Upper lobe of right lung (tissue), 1 donor: Measurements from ENCODE around the gene KAT8. TPM values are rescaled to one million over a fixed set of nuclear protein-coding genes. Genes with fewer than 3 reads are reported as not detected.

Experiments used
- ATAC-seq: fragments of 200-7000 bp; cut with Tn5 transposase; one replicate; pipeline ENCODE4 v1.9.1; 2020; ENCODE audit warnings: mild to moderate bottlenecking, moderate library complexity
- DNase-seq: peaks from one replicate; pipeline ENCODE4 v3.0.0-alpha.2; 2020
- H3K27ac ChIP-seq: fragments of 200-600 bp; one replicate; pipeline ENCODE4 v1.8.0; 2022
- H3K27me3 ChIP-seq: fragments of 200-600 bp; one replicate; pipeline ENCODE4 v1.8.0; 2022; ENCODE audit warnings: mild to moderate bottlenecking
- H3K36me3 ChIP-seq: fragments of 200-600 bp; one replicate; pipeline ENCODE4 v1.8.0; 2022
- H3K4me1 ChIP-seq: fragments of 200-600 bp; one replicate; pipeline ENCODE4 v1.8.0; 2022
- H3K4me3 ChIP-seq: fragments of 200-600 bp; one replicate; pipeline ENCODE4 v1.8.0; 2022; ENCODE audit warnings: mild to moderate bottlenecking
- H3K9me3 ChIP-seq: fragments of 200-600 bp; one replicate; pipeline ENCODE4 v1.8.0; 2022
- intact Hi-C: fragments of 100-400 bp; cut with DNase I; formaldehyde crosslinking; loops from one replicate; pipeline ENCODE4 v1.11.0; 2022
- total RNA-seq: library from RNA; stranded (reverse); fragmentation: NEBNext Ultra II Directional; extraction: Animal tissue kit (Norgen Biotek cat#: 25700); gene quantifications from one replicate; pipeline ENCODE4 v1.2.1, GENCODE V29; 2021
- TF ChIP-seq, protein P1 (sequence below): fragments of 200-600 bp; IDR thresholded peaks from one replicate; pipeline ENCODE4 v1.8.0; 2022; ENCODE audit warnings: antibody characterized with exemption
- donor health status: DM: no; HTN: yes; CAD: no; lungs with severe emphysema.

KAT8 gene
- total RNA-seq, 1 donor from 2014 or later, result 80.4 TPM

DNA sequence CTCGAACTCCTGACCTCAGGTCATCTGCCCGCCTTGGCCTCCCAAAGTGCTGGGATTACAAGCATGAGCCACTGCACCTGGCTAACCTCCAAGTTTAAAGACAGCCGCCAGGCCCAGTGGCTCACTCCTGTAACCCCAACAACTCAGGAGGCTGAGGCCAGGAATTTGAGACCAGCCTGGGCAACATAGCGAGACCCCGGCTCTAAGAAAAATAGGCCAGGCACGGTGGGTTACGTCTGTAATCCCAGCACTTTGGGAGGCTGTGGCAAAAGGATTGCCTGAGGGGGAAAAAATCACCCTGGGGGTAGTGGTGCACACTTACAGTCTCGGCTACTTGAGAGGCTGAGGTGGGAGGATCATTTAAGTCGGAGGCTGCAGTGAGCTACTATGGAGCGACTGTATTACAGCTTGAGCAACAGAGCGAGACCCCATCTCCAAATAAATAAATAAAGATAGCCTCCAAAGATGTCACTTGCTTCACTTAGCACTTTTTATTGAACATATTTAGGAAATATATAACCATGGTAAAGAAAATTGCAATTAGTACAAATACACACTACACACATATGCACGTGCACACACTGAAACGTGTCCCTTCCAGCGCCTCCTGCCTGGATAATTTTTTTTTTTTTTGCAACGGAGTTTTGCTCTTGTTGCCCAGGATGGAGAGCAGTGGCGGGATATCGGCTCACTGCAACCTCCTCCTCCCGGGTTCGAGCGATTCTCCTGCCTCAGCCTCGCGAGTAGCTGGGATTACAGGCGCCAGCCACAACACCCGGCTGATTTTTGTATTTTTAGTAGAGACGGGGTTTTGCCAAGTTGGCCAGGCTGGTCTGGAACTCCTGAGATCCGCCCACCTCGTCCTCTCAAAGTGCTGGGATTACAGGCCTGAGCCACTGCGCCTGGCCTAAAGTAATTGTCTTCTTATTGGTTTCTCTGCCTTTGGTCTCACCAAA is 10.7 kb upstream of the KAT8 start:
- intact Hi-C loops, result no loop called here
- DNase-seq, result no peak
- H3K27me3 ChIP-seq, result no peaks in the 10 kb centered on the region
- no peaks in the 10 kb centered on the region for H3K9me3 ChIP-seq
- TF ChIP-seq, protein P1, sequence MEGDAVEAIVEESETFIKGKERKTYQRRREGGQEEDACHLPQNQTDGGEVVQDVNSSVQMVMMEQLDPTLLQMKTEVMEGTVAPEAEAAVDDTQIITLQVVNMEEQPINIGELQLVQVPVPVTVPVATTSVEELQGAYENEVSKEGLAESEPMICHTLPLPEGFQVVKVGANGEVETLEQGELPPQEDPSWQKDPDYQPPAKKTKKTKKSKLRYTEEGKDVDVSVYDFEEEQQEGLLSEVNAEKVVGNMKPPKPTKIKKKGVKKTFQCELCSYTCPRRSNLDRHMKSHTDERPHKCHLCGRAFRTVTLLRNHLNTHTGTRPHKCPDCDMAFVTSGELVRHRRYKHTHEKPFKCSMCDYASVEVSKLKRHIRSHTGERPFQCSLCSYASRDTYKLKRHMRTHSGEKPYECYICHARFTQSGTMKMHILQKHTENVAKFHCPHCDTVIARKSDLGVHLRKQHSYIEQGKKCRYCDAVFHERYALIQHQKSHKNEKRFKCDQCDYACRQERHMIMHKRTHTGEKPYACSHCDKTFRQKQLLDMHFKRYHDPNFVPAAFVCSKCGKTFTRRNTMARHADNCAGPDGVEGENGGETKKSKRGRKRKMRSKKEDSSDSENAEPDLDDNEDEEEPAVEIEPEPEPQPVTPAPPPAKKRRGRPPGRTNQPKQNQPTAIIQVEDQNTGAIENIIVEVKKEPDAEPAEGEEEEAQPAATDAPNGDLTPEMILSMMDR, result no peak
- peaks cover 20% of the 10 kb centered on the region for H3K4me1 ChIP-seq
- H3K36me3 ChIP-seq, result peaks cover 22% of the 10 kb centered on the region
- H3K27ac ChIP-seq, result no peak overlapping the region
- H3K4me3 ChIP-seq, result no peak overlapping the region
- ATAC-seq, result no peak

DNA sequence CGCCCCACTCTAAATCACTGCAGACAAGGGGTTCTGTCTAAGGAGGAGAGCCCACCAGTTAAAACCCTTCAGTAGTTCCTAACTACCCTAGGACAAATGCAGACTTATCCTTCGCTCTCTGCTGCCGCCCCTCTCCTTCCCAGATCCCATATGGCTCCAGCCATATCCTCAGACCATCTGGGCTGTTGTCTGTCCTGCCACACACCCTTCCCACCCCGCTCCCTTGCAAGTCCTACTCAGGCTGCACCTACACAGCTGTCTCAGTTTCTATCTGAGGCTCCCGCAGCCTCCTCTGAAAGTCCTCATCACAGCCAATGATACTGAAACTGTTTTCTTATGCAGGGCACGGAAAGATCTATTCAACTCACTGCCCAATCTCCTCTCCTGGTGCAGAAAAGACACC is 10.0 kb upstream of the KAT8 start:
- Histone ChIP-seq H3K27ac (no peak overlapping the region), H3K4me3 (no peak overlapping the region), H3K9me3 (no peaks in the 10 kb centered on the region), H3K36me3 (peaks cover 29% of the 10 kb centered on the region), H3K27me3 (no peaks in the 10 kb centered on the region), H3K4me1 (peaks cover 20% of the 10 kb centered on the region)
- ATAC-seq (no peak), DNase-seq (no peak)
- TF ChIP-seq, protein P1, result no peak
- intact Hi-C loops, result no loop called here

DNA sequence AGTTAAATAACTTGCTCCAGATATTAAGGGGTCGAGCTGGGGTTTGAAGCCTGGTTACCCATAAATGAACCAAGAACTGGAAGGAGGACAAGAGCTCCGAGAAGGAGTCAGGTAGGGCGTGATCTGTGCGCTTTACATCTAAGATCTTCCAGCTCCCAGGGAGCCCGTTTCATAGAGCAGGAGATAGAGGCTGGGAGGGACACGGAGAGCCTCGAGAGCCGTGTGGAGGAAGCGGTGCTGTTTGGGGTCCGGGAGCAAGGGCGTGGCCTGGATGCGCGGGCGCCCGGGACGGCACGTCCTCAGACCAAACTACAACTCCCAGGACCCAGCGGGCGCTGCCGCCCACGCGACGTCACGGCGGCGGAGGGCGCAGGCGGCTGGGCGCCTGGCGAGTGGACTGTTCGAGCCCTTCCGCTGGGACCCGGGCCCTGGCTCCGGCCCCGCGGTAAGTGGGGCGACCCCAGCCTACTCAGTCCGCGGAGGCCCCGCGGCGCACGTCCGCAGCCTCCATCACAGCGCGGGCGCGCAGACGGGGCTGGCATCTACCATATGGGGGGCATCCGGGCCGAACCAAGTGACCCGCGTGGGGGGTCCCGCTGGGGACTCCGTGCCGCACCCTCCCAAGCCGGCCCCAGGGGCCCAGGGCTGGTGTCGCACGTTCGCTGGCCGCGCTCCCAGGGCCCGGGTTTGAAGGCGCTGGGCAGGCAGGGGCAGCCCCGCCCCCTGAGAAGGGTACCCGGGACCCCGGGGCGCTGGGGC is 9.2 kb upstream of the KAT8 start, which contains the start of gene BCKDK:
Gene BCKDK, plus strand, starts transcription at position 352 of the 759 bp plus-strand sequence. CDS start 838 bp downstream, outside the sequence.
- peak within 1 kb of the TSS; percentile 87 for H3K27ac ChIP-seq
- H3K4me1 ChIP-seq, result peaks cover 20% of the 10 kb centered on the region
- ATAC-seq, result peak; percentile 86
- DNase-seq, result peak; percentile 88
- H3K4me3 ChIP-seq, result peak within 1 kb of the TSS; percentile 95
- no peaks in the 10 kb centered on the region for H3K27me3 ChIP-seq
- peaks cover 30% of the 10 kb centered on the region for H3K36me3 ChIP-seq
- H3K9me3 ChIP-seq, result no peaks in the 10 kb centered on the region
- TF ChIP-seq, protein P1, result no peak
- intact Hi-C loops, result no loop called here

DNA sequence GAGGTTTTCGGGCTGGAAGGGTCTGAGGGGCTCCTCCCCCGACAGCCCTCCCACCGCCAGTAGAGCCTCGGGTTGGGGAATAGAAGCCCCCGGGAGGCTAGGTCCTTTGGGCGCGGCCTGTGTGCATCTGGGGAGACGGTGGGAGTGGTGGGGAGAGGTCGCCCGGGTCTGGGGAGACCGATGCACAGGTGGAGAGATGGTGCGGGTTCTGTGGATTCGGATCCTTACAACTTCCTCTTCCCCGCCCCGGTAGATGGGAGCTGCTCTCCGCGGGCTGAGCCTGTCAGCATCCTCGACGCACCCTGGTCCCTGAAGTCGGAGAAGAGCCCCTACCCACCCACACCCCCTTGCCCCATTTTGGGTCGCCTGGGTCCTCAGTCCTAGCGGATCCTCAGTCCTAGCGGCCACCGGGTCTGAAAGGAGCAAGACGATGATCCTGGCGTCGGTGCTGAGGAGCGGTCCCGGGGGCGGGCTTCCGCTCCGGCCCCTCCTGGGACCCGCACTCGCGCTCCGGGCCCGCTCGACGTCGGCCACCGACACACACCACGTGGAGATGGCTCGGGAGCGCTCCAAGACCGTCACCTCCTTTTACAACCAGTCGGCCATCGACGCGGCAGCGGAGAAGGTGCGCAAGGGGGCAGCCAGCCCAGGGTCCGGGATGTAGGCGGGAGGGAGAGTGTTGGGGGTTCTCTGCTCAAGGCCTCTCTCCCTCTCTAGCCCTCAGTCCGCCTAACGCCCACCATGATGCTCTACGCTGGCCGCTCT is 8.5 kb upstream of the KAT8 start:
- peaks cover 23% of the 10 kb centered on the region for H3K4me1 ChIP-seq
- no peaks in the 10 kb centered on the region for H3K9me3 ChIP-seq
- peaks cover 30% of the 10 kb centered on the region for H3K36me3 ChIP-seq
- ATAC-seq (no peak), DNase-seq (no peak)
- H3K4me3 ChIP-seq, result peak overlapping the region; percentile 95
- H3K27me3 ChIP-seq, result no peaks in the 10 kb centered on the region
- peak overlapping the region; percentile 87 for H3K27ac ChIP-seq
- intact Hi-C loops, result no loop called here
- TF ChIP-seq, protein P1, result no peak

DNA sequence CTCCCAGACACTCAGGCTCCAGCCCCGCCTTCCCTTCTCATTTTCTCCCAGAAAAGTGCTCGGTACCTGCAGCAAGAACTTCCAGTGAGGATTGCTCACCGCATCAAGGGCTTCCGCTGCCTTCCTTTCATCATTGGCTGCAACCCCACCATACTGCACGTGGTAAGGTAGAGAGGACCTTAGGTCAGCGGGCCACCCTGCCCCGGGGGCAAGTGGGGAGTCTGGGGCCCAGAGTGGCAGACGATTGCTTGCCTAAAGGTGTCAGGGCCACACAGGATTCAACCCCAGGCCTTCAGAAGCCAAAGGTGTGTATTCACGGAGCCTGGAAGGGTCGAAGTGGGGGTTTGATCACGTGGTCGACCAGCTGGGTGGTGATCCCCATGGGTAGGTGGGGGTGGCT is 7.8 kb upstream of the KAT8 start:
- ATAC-seq, result no peak
- Histone ChIP-seq H3K36me3 (peaks cover 30% of the 10 kb centered on the region), H3K4me3 (no peak overlapping the region), H3K4me1 (peaks cover 25% of the 10 kb centered on the region), H3K9me3 (no peaks in the 10 kb centered on the region), H3K27me3 (no peaks in the 10 kb centered on the region), H3K27ac (no peak overlapping the region)
- TF ChIP-seq, protein P1, result no peak
- no peak for DNase-seq
- intact Hi-C loops, result no loop called here
